ENCODE results near the gene MED26. TPM values are rescaled to one million over a fixed set of nuclear protein-coding genes. Genes with fewer than 3 reads are reported as not detected.

Gene MED26
- polyA plus RNA-seq, 3 donors: 5.0 to 9.0 (median 8.0) TPM

DNA sequence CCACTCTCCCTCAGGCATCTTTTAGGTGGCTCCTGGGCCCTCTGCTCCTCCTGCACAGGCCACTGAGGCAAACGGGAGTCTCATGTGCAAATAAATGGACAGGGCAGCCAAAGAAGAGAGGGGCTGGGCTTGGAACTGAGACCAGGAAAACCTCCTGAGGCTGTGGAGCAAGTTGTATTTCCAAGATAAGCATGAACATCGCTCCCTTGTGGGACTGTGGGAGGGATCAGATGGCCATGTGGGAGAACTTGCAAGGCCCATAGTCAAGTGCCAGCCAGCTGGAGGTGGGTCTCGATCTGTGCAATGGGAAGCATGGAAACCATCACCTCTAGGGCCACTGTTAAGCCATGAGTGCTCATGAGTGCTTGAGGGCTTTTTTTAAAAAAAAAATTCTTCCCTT is 24.9 kb downstream of the MED26 start:
- DNase-seq (ENCODE audit: extremely low read depth in 1 of 11, low read depth in 9 of 11, low spot score in 4 of 11): no peak

DNA sequence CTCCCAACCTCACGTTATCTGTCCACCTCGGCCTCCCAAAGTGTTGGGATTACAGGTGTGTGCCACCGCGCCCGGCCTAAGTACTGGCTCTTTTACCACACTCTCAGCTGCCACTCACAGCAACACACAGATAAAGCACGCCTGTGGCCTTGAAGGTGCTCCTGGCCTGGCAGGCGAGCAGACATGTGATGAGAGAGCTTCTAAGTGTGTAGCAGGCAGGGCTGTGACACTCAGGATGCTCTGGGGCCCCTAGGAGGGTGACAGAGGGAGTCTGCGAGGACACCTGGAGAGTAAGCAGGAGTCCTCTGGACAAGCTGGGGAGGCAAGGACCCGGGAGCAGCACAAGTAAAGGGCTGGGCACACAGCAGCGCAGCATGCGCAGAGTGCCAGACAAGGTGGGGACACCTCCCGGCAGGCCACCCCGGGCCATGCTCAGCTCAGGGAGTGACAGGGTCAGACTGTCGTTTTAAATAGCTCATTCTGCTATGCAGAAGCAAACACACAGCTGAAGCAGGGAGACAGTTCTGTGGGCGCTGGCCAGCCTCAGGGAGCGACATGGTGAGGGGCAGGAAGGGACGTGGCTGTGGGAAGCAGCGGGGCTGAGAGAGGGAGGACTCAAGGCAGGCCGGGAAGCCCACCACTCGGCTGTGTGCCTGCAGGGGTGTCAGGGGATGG is 26.5 kb downstream of the MED26 start:
- DNase-seq (ENCODE audit: extremely low read depth in 1 of 11, low read depth in 9 of 11, low spot score in 4 of 11): no peak

DNA sequence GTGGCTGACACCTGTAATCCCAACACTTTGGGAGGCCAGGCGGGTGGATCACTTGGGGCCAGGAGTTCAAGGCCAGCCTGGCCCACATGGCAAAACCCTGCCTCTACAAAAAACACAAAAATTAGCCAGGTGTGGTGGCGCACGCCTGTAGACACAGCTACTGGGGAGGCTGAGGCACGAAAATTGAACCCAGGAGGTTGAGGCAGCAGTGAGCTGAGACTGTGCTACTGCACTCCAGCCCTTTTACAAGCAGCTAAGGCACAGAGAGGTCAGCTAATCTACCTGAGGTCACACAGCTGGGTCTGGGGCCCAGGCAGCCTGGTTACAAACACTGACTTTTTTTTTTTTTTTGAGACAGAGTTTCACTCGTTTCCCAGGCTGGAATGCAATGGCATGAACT is 27.2 kb downstream of the MED26 start:
- DNase-seq (ENCODE audit: extremely low read depth in 1 of 11, low read depth in 9 of 11, low spot score in 4 of 11): no peak

DNA sequence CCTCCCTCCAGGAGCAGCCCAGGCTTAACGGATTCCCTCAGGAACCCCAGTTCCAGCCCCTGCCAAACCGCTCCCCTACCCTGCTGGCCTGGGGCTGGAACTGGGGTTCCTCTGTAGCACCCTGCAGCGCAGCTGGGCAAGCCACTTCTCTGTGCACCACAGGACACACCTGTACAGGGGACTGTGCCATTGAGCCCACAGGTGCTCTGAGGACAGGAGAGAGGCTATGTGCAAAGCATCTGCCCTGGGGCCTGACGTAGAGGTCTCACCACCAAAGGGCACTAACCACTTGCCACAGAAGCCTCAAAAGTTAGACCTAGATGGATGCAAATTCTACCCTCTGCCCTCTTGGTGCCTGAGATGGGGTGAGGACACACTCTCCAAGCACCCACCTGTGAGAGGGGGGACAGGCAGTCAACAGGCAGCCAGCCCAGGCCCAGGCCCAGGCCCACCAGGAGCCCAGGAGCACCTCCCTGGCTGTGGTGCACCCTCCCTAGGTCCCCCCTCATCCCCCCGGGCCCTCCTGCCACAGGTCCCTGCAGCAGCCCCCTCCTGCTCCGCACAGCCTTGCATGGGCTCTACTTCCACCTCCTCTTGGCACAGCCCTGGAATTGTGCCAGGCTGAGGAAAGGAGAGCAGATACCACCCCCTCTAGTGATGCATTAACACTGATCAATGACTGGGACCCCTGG is 28.2 kb downstream of the MED26 start:
- DNase-seq (ENCODE audit: extremely low read depth in 1 of 11, low read depth in 9 of 11, low spot score in 4 of 11): no peak

DNA sequence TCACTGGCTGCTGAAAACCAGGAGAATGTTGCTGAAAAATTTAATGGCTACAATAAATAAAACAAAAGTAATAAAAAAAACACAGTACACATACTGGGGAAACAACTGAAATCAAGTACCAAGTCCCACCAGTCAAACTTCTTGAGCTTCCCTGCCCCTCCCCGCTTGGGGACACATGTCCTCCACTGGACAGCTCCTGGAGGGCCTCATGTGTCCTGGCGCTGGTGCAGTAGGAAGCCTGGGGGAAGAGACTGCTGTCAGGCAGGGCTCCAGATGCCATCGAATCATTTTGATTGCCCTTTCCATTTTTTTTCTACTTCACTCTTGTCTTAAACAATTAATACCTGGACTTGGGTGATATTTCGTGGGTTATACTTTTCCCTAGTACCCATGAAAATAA is 29.2 kb downstream of the MED26 start:
- no peak for DNase-seq (ENCODE audit: extremely low read depth in 1 of 11, low read depth in 9 of 11, low spot score in 4 of 11)

DNA sequence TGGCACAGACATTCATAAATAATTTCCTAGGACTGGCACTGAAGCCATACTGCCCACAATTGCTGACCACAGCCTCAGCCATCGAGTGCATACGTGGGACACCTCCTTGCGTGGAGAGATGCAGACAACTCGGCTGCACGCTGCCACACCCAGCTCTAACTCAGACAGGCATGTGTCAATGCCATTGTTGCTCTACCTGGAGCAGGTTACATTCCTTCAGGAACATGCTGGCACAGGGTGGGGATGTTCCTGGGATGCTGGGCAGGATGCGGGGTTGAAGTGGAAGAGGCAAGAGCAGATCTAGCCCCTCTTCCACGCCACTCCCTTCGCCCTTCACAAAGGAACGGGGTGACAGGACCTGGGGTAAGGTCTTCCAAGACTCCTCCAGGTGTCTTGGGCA is 31.6 kb downstream of the MED26 start:
- DNase-seq (ENCODE audit: extremely low read depth in 1 of 11, low read depth in 9 of 11, low spot score in 4 of 11): no peak

DNA sequence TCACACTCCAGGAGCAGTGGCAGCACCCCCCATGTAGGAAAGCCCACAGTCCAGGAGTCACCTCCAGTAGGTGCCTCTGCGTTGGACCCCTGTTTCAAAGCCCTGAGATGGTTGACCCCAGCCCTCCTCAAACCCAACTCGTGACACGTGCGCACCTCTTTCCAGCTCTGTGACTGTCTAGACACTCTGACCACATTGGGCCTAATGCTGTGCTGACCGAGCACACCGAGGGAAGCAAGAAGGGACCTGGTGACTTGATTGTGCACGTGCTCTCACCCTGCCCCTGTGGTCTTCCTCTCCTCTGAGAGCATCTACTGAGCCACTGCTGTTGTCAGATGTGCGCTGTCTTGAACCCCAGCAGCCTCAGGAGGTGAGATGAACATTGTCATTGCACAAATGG is 32.9 kb downstream of the MED26 start:
- no peak for DNase-seq (ENCODE audit: extremely low read depth in 1 of 11, low read depth in 9 of 11, low spot score in 4 of 11)

DNA sequence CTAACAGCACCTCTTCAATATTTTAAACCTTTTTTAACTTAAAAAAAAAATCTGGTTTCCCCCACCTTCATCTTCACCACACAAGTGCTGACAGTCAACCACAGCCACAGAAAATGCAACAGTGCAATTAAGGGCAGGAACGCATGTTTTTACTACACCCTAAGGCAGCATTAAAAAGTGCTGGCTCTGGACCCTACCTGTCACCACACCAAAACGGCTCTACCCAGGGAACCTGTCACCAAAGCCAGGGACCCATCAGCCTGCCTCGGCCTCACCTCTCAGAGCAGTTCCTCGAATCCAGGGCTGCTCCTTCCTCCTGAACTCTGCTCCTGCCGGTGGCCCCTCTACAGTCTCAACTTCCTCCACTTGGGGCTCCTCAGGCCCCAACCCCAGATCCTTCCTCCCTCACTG is 33.3 kb downstream of the MED26 start:
- DNase-seq (ENCODE audit: extremely low read depth in 1 of 11, low read depth in 9 of 11, low spot score in 4 of 11): no peak

DNA sequence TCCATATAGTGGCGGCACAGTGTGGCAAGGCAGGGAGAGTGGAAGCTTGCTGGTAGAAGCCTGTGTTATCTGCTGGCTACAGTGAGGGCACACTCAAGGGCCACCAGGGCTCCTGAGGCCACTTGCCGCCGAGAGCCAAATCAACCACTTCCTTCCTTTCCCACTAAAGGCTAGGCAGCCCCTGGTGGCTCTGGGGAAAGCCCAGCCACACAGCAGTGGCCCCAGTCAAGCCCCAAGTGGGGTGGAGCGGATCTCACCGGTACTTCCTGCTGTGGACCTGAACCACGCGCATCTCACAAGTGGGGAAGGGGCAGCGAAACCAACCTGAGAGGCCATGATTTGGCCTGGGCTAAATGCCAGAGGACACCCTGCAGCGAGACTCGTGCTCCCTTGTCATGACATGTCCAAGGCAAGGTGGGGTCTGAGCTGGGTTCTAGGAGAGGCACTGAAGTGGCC is 33.8 kb downstream of the MED26 start:
- no peak for DNase-seq (ENCODE audit: extremely low read depth in 1 of 11, low read depth in 9 of 11, low spot score in 4 of 11)

DNA sequence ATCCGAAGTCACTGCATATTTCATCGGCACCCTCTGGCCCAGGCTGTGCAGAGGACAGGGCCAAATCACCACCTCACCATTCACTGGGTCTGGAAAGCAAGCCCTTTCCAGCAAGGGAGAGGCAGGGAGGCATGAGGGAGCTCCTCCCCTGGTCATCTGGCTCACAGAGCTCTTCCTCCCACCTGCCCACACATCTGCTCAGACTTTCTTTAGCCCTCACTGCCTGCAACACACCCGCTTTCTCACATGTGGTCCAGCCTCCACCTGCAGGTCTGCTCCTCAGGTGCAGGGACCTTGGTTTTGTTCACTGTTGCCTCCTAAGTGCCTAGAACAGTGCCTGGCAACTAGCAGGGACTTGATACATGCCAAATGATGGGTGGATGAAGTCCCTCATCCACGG is 34.8 kb downstream of the MED26 start:
- DNase-seq (ENCODE audit: extremely low read depth in 1 of 11, low read depth in 9 of 11, low spot score in 4 of 11): no peak

DNA sequence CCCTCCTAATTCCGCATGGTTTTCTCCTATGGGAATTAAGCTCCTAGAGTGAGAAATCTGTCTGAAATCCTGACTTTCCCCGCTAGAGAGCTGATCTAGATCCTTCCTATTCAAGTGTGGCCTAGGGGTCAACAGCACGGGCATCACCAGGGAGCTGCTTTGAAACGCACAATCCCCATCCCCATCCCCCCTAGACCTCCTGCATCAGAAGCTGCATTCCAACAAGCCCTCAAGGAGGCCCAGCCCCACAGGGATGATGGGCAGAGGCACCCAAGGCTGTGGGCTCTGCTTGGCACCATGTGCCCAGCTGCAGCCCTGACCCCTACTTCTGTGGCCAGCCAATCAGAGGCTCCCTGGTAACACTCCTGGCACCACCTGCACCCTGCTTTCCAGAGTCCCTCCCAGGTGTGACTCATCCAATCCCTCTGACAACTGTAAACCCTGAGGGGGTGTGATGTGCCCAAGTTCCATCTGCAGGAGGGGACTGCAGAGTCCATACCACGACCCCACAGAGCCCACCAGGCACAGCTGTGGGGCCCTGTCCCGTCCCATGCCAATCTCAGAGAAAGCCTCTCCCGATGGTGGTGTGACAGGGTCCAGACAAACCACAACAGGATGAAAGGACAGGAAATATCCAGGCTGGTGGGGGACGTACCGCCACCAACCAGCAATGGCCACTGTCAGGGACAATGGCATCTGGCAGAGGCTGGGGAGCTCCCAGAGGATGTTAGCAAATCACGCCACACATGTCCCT is 36.0 kb downstream of the MED26 start:
- no peak for DNase-seq (ENCODE audit: extremely low read depth in 1 of 11, low read depth in 9 of 11, low spot score in 4 of 11)

DNA sequence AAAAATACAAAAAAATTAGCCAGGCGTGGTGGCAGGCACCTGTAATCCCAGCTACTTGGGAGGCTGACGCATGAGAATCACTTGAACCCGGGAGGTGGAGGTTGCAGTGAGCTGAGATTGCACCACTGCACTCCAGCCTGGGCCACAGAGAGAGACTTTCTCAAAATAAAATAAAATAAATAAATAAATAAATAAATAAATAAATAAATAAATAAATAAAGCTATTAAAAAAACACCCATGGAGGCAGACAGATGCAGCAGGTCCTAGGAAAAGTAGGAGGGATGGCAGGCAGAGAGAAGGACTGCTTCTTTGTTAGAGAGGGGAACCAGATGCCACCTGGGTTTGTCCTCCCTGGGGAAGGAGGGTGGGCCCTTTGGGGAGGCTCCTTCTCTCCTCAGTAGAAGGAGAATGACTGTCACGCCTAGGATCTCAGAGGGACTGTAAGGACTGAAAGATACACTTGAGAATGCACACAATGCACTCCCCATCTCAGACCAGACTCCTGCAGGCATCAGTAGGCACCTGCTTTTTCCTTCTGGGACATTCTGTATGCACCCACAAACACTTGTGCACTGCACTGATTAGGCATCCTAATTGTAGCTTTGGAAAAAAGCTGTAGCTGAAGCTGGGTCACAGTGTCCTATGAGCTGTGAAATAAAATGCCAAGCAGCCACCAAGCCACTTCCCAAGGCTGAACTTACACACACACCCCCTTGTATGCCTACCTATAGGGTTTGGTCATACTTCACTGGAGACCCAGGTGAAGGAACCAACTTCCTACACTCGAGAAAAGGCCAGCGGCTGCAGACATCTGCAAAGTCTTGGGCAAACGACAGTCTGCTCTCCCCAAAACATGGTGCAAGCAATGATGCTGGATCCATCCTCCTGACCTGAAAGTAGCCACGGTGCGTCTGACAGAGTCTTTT is 36.9 kb downstream of the MED26 start:
- no peak for DNase-seq (ENCODE audit: extremely low read depth in 1 of 11, low read depth in 9 of 11, low spot score in 4 of 11)

DNA sequence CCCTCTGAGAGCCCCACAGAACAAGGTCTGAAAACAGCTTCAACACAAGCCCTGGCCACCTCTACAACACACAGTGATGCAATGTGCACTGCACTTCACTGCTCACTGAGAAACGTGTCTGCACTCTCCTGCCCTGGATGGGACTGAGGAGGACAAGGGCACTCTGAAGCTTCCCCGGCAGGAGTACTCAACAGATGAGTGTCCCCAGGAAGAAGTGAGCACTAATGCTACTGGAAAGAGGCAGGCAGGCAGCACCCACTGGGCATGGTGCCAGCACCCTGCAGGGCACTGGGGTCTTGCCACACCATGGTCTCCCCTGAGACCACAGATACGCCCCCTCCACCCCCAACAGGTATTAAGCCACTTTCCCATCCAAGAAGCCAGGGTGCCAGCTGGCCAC is 38.1 kb downstream of the MED26 start:
- no peak for DNase-seq (ENCODE audit: extremely low read depth in 1 of 11, low read depth in 9 of 11, low spot score in 4 of 11)

DNA sequence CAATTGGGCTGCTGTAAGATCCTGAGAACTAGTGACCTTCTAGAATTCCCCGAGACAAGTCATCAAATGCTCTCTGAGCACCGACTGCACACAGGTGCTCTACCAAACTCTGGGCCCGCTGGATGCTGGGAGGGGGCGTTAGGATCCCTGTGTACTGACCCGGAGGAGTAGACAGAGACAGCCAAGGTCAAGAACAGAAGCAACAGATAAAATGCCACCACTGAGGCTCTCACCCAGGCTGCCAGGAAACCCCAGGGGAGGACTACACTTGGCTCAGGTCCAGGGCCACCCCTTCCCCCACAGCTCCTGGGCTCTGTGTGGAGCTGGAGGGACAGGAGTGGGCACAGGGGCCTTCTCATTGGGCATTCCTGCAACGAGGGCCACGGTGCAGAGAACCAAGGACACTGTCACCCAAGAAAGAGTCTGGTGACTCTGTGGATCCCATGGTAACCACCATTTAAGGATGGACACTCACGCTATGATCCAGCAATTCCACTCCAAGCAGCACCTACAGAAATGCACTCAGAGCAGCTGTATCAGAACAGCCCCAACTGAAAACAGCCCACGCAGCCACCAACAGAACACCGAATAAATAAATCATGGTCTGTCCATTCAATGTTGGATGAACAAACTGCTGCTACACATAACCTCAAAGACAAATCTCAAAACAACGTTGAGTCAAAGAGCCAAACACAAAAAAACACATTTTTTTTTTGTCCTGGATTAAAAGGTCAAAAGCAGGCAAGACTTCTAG is 39.0 kb downstream of the MED26 start:
- no peak for DNase-seq (ENCODE audit: extremely low read depth in 1 of 11, low read depth in 9 of 11, low spot score in 4 of 11)

DNA sequence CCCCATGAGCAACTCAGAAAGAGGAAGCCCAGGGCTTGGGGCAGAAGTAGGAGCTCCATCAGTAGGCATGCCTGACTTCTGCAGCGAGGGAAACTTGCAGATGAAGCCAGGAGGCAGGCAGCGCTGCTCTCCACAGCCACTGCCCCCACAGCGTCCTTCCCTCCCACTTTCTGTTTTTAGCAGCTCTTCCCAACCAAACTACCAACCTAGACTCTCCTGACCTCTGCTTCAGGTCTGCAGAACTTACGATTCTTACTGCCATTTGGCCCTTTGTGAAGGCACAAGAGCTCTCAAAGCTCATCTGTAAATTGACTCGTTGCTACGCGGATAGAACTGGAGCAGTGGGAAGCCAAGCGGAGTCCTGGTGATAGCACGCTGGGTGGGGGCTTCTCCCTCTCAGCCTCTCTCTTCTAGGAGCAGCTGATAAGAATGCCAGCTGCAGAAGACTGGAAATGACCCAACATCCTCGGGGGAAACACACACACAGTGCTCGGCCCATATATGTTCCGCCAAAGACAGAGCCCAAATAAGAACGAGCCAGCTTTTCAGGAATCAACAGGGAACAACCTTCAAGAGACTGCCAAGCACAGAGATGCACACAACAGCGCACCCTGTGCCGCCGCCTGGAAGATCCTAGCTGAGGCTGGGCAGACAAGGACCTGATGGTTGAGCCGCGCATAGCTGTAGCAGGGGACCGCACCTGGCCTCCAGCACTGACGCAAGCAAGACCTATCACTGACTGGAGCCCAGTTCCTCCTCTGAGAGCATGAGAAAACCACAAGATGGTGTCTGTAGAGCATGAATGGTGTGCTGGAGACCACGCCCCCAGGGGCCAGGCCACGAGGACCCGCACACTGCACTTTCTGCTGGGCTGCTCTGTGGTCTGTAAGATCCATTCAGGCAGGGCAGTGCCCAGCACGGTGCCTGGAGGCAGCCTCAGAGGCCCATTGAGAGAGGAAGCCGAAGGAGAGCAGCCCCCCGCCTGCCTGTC is 39.9 kb downstream of the MED26 start:
- DNase-seq (ENCODE audit: extremely low read depth in 1 of 11, low read depth in 9 of 11, low spot score in 4 of 11): no peak

DNA sequence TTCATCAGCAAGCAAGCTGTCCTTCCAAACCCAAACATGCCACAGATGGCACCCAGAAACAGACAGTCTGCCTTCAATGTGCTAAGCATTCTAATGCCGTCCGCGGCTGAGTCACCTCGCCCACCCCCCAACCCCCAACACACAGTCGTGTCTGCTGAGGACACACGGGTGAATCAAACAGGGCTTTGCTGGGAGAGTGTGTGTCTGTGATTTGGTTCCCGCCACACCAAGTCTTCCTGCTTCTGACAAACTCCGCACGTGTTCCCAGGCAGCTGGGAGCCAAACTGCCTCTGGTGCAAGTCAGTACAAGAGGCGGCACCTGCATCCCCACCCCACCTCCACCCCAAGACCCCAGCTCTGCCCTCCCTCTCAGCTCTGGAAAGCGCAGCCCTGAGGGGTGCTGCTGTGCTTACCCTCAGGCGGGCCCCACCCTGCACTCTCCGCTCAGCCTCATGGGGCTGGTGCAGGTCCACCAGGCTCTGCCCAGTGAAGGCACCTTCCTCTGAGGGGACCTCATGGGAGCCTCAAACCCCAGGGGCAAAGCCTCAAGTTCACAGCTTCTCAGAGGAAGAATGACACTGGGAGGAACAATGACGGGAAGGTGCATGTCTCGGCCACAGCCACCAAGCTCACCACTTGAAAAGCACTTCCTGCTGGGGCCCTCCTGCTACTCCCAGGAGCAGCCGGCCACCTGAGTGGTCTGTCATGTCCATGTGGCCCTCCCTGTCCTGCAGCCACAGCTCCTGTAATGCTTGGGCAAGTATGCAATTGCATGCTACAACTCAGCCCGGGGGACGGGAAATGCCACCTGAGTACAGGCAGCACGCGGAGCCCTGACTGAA is 40.8 kb downstream of the MED26 start:
- no peak for DNase-seq (ENCODE audit: extremely low read depth in 1 of 11, low read depth in 9 of 11, low spot score in 4 of 11)

DNA sequence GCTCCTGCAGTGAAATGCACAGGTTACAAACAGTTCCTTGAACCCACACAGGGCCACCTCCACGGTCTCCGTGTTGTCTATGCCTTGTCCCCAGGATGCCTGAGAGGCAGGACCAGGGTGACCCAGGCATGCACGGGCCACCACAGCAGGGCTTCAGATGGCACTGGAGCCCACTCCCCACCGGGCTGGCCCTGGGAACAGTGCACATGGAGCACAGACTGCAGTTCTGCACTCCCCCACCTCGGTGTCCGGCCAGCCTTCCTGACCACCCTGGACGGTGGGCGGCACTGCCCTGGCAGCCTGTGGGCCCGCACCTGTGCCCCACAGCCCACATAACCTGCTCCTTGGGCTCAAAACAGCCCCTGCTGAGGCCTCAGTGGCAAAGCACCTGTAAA is 41.5 kb downstream of the MED26 start:
- no peak for DNase-seq (ENCODE audit: extremely low read depth in 1 of 11, low read depth in 9 of 11, low spot score in 4 of 11)
